ENCODE measurements around the gene SEMA4A. TPM values are rescaled to one million over a fixed set of nuclear protein-coding genes. Genes with fewer than 3 reads are reported as not detected.
"Not testable (repeated sequence)": the region's sequence is repeated elsewhere in the genome, so short reads cannot be mapped to it uniquely, and the experiment has no call there.

The SEMA4A gene
- total and polyA plus RNA-seq, 9 of the 15 experiments (the other 6 are each of a cell fraction or from before 2014, with no cell fraction given), result 0.04 to 1.7 (median 0.45) TPM

DNA sequence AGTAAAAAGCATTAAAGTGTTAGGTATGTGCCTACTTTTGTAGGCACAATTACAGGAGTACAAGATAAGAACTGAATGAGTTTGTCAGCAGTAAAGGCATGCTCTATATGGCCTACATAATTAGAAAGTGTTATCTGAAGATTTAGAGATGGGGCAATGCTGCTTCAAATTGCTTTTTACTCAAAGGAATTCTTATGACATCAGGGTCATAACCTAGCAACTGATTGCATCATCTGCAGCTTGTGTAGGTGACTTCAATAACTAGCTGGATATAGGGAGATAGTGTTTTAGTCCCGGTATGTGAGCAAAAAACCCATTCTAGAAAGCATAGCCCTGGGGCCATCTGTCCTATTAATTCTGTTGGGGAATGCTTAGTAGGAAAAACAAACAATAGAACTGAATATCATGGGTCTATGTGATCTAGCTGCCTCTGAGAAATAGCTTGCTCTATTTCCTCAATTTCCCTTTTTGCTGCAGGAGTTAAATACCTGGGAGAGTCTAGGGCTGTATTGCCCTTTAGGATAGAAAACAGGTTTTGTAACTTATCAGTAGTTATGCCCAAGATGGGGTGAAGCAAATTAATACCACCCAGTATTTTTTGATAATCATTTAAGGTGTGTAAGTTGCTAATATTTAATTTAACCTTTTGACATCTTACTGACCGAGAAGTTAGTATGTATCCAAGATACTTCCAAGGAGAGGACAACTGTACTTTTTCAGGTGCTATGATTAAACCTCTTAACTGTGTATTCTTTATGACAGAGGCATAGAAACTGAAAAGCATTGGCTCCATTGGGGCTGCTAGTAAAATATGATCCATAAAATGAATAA is 33.2 kb downstream of the SEMA4A start:
- H3K79me2 ChIP-seq (ENCODE audit: control insufficient read depth, insufficient read depth, low read length); H3K36me3 ChIP-seq (ENCODE audit: control insufficient read depth, insufficient read depth, low read length); BruUV-seq (replicated peaks); FAIRE-seq; H3K9ac ChIP-seq (ENCODE audit: insufficient read depth in 1 of 2, low read depth in 2 of 2, low read length in 2 of 2); H3K27me3 ChIP-seq (ENCODE audit: control insufficient read depth in 2 of 2, insufficient read depth in 2 of 2, low read length in 2 of 2); H3K9me3 ChIP-seq (replicated peaks; ENCODE audit: control insufficient read depth, insufficient read depth, low read depth, low read length); intact Hi-C loops (cut with micrococcal nuclease); DNase-seq (ENCODE audit: extremely low read depth in 1 of 4, low spot score in 3 of 4); H4K20me1 ChIP-seq (replicated peaks; ENCODE audit: control insufficient read depth, insufficient read depth, low read length); H3K27ac ChIP-seq (ENCODE audit: extremely low read depth, low read depth, low read length); H3K4me3 ChIP-seq; in situ Hi-C loops (cut with MboI); ATAC-seq; H3K4me2 ChIP-seq (ENCODE audit: insufficient read depth, low read length); H3K9me1 ChIP-seq (ENCODE audit: control insufficient read depth, insufficient read depth, low read length); CTCF ChIA-PET (ENCODE audit: low intra/inter-chr PET ratio); H2AFZ ChIP-seq (ENCODE audit: low read depth, low read length); TF ChIP-seq ATF1 (CRISPR knock-in tag; IDR thresholded peaks at IDR 0.05); JUND (tag; IDR thresholded peaks at IDR 0.05; ENCODE audit: borderline replicate concordance, low read depth, low read length): not testable (repeated sequence)
- TF ChIP-seq, protein P1, sequence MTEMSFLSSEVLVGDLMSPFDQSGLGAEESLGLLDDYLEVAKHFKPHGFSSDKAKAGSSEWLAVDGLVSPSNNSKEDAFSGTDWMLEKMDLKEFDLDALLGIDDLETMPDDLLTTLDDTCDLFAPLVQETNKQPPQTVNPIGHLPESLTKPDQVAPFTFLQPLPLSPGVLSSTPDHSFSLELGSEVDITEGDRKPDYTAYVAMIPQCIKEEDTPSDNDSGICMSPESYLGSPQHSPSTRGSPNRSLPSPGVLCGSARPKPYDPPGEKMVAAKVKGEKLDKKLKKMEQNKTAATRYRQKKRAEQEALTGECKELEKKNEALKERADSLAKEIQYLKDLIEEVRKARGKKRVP (CRISPR knock-in tag; IDR thresholded peaks at IDR 0.05), result peak; percentile 78
- TF ChIP-seq, protein P2, sequence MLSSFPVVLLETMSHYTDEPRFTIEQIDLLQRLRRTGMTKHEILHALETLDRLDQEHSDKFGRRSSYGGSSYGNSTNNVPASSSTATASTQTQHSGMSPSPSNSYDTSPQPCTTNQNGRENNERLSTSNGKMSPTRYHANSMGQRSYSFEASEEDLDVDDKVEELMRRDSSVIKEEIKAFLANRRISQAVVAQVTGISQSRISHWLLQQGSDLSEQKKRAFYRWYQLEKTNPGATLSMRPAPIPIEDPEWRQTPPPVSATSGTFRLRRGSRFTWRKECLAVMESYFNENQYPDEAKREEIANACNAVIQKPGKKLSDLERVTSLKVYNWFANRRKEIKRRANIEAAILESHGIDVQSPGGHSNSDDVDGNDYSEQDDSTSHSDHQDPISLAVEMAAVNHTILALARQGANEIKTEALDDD (IDR thresholded peaks at IDR 0.05), result peak; percentile 69
- TF ChIP-seq CEBPG (CRISPR knock-in tag; IDR thresholded peaks at IDR 0.05) (peak; percentile 94), CEBPG (tag; conservative IDR thresholded peaks at IDR 0.05 in 1 of 2, IDR thresholded peaks at IDR 0.05 in 1 of 2) (peak; percentile 94 to 96), ARID1B (IDR thresholded peaks at IDR 0.05) (peak; percentile 14; the same call in 1 of the 2 replicates), ATF7 (IDR thresholded peaks at IDR 0.05) (peak; percentile 89), SMARCA4 (IDR thresholded peaks at IDR 0.05) (0 out of 2 replicates have a peak, but pooled peaks have one; percentile 33), TRIM24 (IDR thresholded peaks at IDR 0.05) (peak; percentile 47 to 51; a peak in 2 of 4 replicates), ATF1 (tag; IDR thresholded peaks at IDR 0.05) (peak; percentile 46; the same call in 1 of the 2 replicates), ZSCAN32 (CRISPR knock-in tag; IDR thresholded peaks at IDR 0.05) (peak; percentile 67; the same call in 1 of the 2 replicates), CEBPB (tag; IDR thresholded peaks at IDR 0.05) (peak; percentile 94), CREM (IDR thresholded peaks at IDR 0.05; ENCODE audit: low read depth) (peak; percentile 60), RFX1 (IDR thresholded peaks at IDR 0.05) (peak; percentile 43), JUND (IDR thresholded peaks at IDR 0.05; ENCODE audit: borderline replicate concordance, low read depth, low read length) (peak; percentile 41; the same call in 1 of the 2 replicates), ESRRA (IDR thresholded peaks at IDR 0.05; ENCODE audit: borderline replicate concordance, low read depth) (peak; percentile 34; the same call in 1 of the 2 replicates), L3MBTL2 (IDR thresholded peaks at IDR 0.05) (0 out of 2 replicates have a peak, but pooled peaks have one; percentile 6)
- TF ChIP-seq, protein P3, sequence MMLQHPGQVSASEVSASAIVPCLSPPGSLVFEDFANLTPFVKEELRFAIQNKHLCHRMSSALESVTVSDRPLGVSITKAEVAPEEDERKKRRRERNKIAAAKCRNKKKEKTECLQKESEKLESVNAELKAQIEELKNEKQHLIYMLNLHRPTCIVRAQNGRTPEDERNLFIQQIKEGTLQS (IDR thresholded peaks at IDR 0.05), result peak; percentile 96
- TF ChIP-seq, protein P3 (CRISPR knock-in tag; conservative IDR thresholded peaks at IDR 0.05), result not testable (repeated sequence)
- peaks cover 0 to 12% of the 10 kb centered on the region in 2 experiments; a peak in 4 of 5 replicates for H3K4me1 ChIP-seq (replicated peaks in 1 of 2; ENCODE audit: control insufficient read depth in 2 of 2, insufficient read depth in 2 of 2, low read length in 2 of 2)
- POLR2A ChIA-PET, result interaction anchor here (1.0 kb wide), 1 partner anchor 9 kb away, joined by 4 read pairs; no protein-coding TSS in a partner anchor
- 39% methylated on average over 2 of the region's 2 CpGs for WGBS (ENCODE audit: insufficient coverage, low coverage, missing lambda C conversion rate)
